HepG2 (cell line): Measurements from ENCODE around the gene ZNF343. TPM values are rescaled to one million over a fixed set of nuclear protein-coding genes. Genes with fewer than 3 reads are reported as not detected.
A peak's percentile ranks its signal among the peaks of the same experiment; 100 is the strongest.

Experiments used
- ATAC-seq: fragments of 200-7000 bp; cut with Tn5 transposase; 3 replicates; pipeline ENCODE4 v1.9.1; 2020; ENCODE audit warnings: mild to moderate bottlenecking, moderate library complexity
- BruUV-seq: library from RNA; stranded (reverse); fragments of 400-500 nt; replicated peaks from 2 replicates; lab custom pipeline; 2021; lab: Mats Ljungman, UMichigan
- CTCF ChIA-PET: fragments of 300-600 bp; formaldehyde crosslinking; extraction: SDS; loops from one replicate; lab custom pipeline; 2021; ENCODE audit warnings: low total read pairs, inconsistent platforms, low intra/inter-chr PET ratio; lab: Yijun Ruan, JAX
- POLR2A ChIA-PET: fragments of 350-600 bp; sonication (Branson Sonifier 250); formaldehyde crosslinking; loops from one replicate; lab custom pipeline; 2020; ENCODE audit warnings: antibody characterized with exemption, inconsistent platforms; lab: Yijun Ruan, JAX
- DNase-seq: peaks from one replicate; pipeline ENCODE4 v3.0.0-alpha.2; 2015; ENCODE audit warnings: low spot score
- FAIRE-seq: peaks from 3 replicates; lab custom pipeline; 2011; peaks lifted over from hg19 to GRCh38; lab: Jason Lieb, UNC
- H2AFZ ChIP-seq: one replicate; pipeline ENCODE4 v1.6.1; 2011; ENCODE audit warnings: low read length, inconsistent platforms
- H3K27ac ChIP-seq: fragments of 300-600 bp; 3 replicates; pipeline ENCODE4 v1.8.0; 2011; ENCODE audit warnings: mixed run types, mild to moderate bottlenecking, mixed read lengths, low read length, inconsistent platforms; ENCODE audit not compliant: insufficient read depth; ENCODE audit errors: extremely low read length
- H3K27me3 ChIP-seq, 2 experiments: fragments of 200-600 bp in 1 of 2; 2 replicates in 1 of 2; 3 replicates in 1 of 2; pipeline versions ENCODE4 v1.6.0 to v1.8.0; 2011; ENCODE audit warnings: low read length in 2 of 2, mild to moderate bottlenecking in 2 of 2, moderate library complexity in 2 of 2, inconsistent platforms in 1 of 2; ENCODE audit not compliant: insufficient read depth in 2 of 2, control insufficient read depth in 1 of 2
- H3K36me3 ChIP-seq, 2 experiments: fragments of 200-600 bp in 1 of 2; replicated peaks in 1 of 2; 2 replicates in 1 of 2; 3 replicates in 1 of 2; pipeline versions ENCODE4 v1.5.1 to v1.8.0; 2011; ENCODE audit warnings: low read length in 2 of 2, inconsistent platforms in 1 of 2; ENCODE audit not compliant: insufficient read depth in 2 of 2, control insufficient read depth in 1 of 2
- H3K4me1 ChIP-seq: 2 replicates; pipeline ENCODE4 v1.5.1; 2012; ENCODE audit warnings: low read length, inconsistent platforms; ENCODE audit not compliant: insufficient read depth
- H3K4me2 ChIP-seq: 2 replicates; pipeline ENCODE4 v1.6.0; 2011; ENCODE audit warnings: low read depth, low read length, inconsistent platforms
- H3K4me3 ChIP-seq, 3 experiments: fragments of 200-600 bp in 1 of 3; sonication (generic), shearing (Covaris generic) in 1 of 3; replicated peaks in 1 of 3; 2 replicates each; pipeline ENCODE4 v1.5.1; 2011 to 2016; ENCODE audit warnings: low read length in 3 of 3, inconsistent platforms in 2 of 3, low read depth in 2 of 3, mild to moderate bottlenecking in 2 of 3, control low read depth in 1 of 3, mixed read lengths in 1 of 3; ENCODE audit not compliant: insufficient read depth in 1 of 3
- H3K79me2 ChIP-seq: one replicate; pipeline ENCODE4 v1.6.1; 2011; ENCODE audit warnings: low read length, inconsistent platforms; ENCODE audit not compliant: insufficient read depth
- H3K9ac ChIP-seq: 2 replicates; pipeline ENCODE4 v1.6.0; 2011; ENCODE audit warnings: mild to moderate bottlenecking, low read depth, low read length, inconsistent platforms; ENCODE audit not compliant: insufficient read depth
- H3K9me3 ChIP-seq: 2 replicates; pipeline ENCODE4 v1.5.1; 2012; ENCODE audit warnings: mild to moderate bottlenecking, low read length
- H4K20me1 ChIP-seq: 2 replicates; pipeline ENCODE4 v1.6.0; 2011; ENCODE audit warnings: inconsistent platforms, mild to moderate bottlenecking, low read length, moderate library complexity; ENCODE audit not compliant: insufficient read depth
- ELF3 ChIP-seq: IDR thresholded peaks from 2 replicates; pipeline ENCODE4 v1.6.1; 2016; ENCODE audit warnings: missing genetic modification reagents, missing compliant biosample characterization
- IRF2 ChIP-seq: IDR thresholded peaks from 2 replicates; pipeline ENCODE4 v1.6.1; 2018; ENCODE audit warnings: missing genetic modification reagents, missing compliant biosample characterization
- ISX ChIP-seq: sonication (generic); formaldehyde crosslinking; conservative IDR thresholded peaks from 2 replicates; pipeline ENCODE4 v1.5.0; 2020; ENCODE audit warnings: missing genetic modification reagents
- NFRKB ChIP-seq: fragments of 450-650 bp; IDR thresholded peaks from 2 replicates; pipeline ENCODE4 v1.6.1; 2017
- POLR2AphosphoS5 ChIP-seq: IDR thresholded peaks from 2 replicates; pipeline ENCODE4 v1.6.1; 2012; ENCODE audit warnings: low read depth, low read length
- RARA ChIP-seq: IDR thresholded peaks from 2 replicates; pipeline ENCODE4 v1.6.1; 2016; ENCODE audit warnings: missing genetic modification reagents, missing compliant biosample characterization
- RNF219 ChIP-seq: sonication (generic); formaldehyde crosslinking; IDR thresholded peaks from 2 replicates; pipeline ENCODE4 v1.5.0; 2020; ENCODE audit warnings: mild to moderate bottlenecking, missing genetic modification reagents
- SMARCE1 ChIP-seq: fragments of 450-650 bp; IDR thresholded peaks from 2 replicates; pipeline ENCODE4 v1.6.1; 2017; ENCODE audit warnings: borderline replicate concordance
- YY1 ChIP-seq: IDR thresholded peaks from 2 replicates; pipeline ENCODE4 v1.6.1; 2011; ENCODE audit warnings: low read length, low read depth, moderate library complexity, mild to moderate bottlenecking; ENCODE audit not compliant: insufficient read depth, insufficient replicate concordance
- ZBTB34 ChIP-seq: sonication (generic); formaldehyde crosslinking; IDR thresholded peaks from 2 replicates; pipeline ENCODE4 v1.8.0; 2022; ENCODE audit warnings: mild to moderate bottlenecking, missing genetic modification reagents
- ZNF331 ChIP-seq: sonication (generic); formaldehyde crosslinking; IDR thresholded peaks from 2 replicates; pipeline ENCODE4 v1.4.0; 2020; ENCODE audit warnings: missing genetic modification reagents
- ZNF550 ChIP-seq: sonication (generic); formaldehyde crosslinking; IDR thresholded peaks from 2 replicates; pipeline ENCODE4 v1.4.0; 2020; ENCODE audit warnings: mild to moderate bottlenecking, missing genetic modification reagents, borderline replicate concordance
- ZNF776 ChIP-seq: sonication (generic); formaldehyde crosslinking; IDR thresholded peaks from 2 replicates; pipeline ENCODE4 v1.4.0; 2020; ENCODE audit warnings: mild to moderate bottlenecking, missing genetic modification reagents
- WGBS: methylation state at CpG from one replicate; pipeline ENCODE4 v1.1.6; 2017; ENCODE audit warnings: low lambda C conversion rate; 5-methylcytosine and 5-hydroxymethylcytosine counted together
- in situ Hi-C: cut with HindIII; loops from 2 replicates; pipeline ENCODE4 v1.10.0; 2017; ENCODE audit warnings: low pct_unique_long_range_greater_than_20kb; ENCODE audit not compliant: extremely low pct_ligation_motif_present
- intact Hi-C: fragments of 100-400 bp; cut with micrococcal nuclease; formaldehyde crosslinking; loops from one replicate; pipeline ENCODE4 v1.10.0; 2022; ENCODE audit not compliant: unreplicated experiment
- polyA plus RNA-seq, 8 experiments: library from polyadenylated mRNA; depleted of rRNA in 3 of 8; stranded (reverse) in 7 of 8; unstranded in 1 of 8; fragments of >200 nt; fragmentation: Illumina TruSeq in 4 of 8; extraction: Trizol in 4 of 8; gene quantifications; 2 replicates each; pipeline versions ENCODE4 v1.2.1 to v1.2.3, GENCODE V29; 2011 to 2016; ENCODE audit warnings: low read depth in 4 of 8, missing spikeins in 1 of 8, mixed read lengths in 1 of 8; ENCODE audit not compliant: insufficient read depth in 1 of 8
- total RNA-seq, 5 experiments: library from RNA; depleted of rRNA; stranded (reverse); fragments of >200 nt; fragmentation: Illumina TruSeq; extraction: Trizol; gene quantifications; 2 replicates each; pipeline ENCODE4 v1.2.3, GENCODE V29; 2016; ENCODE audit warnings: low read depth in 1 of 5
- TF ChIP-seq, protein P1 (sequence below): sonication (generic); formaldehyde crosslinking; IDR thresholded peaks from 2 replicates; pipeline ENCODE4 v1.8.0; 2023; ENCODE audit warnings: mild to moderate bottlenecking, missing genetic modification reagents

The ZNF343 gene
- total and polyA plus RNA-seq, 2 of the 13 experiments (the other 11 are each of a cell fraction or from before 2014, with no cell fraction given): 16.4 to 22.1 TPM

- Histone ChIP-seq H3K9ac (no peak overlapping the region), H3K9me3 (no peaks in the 10 kb centered on the region), H3K4me3 (no peak overlapping the region), H3K36me3 (no peaks in the 10 kb centered on the region), H3K27me3 (peaks cover 0 to 23% of the 10 kb centered on the region in 2 experiments; a peak in 2 of 5 replicates), H2AFZ (no peak overlapping the region), H4K20me1 (no peaks in the 10 kb centered on the region), H3K4me1 (peaks cover 26% of the 10 kb centered on the region), H3K4me2 (peak overlapping the region; percentile 53), H3K79me2 (no peaks in the 10 kb centered on the region), H3K27ac (no peak overlapping the region)
- ATAC-seq: no peak
- in situ Hi-C loops (no loop called here), intact Hi-C loops (no loop called here)
- CTCF ChIA-PET: no interaction called here
- peak; percentile 45 for DNase-seq
- peak; percentile 48 for FAIRE-seq
- POLR2A ChIA-PET: interaction anchor here (1.0 to 4.4 kb wide), 6 partner anchors 9 to 131 kb away, joined by 3 to 19 read pairs (median 8); partner anchors contain the start of genes NOP56, SNRPB and ZNF343
- 6% methylated on average over 10 of the region's 10 CpGs for WGBS
- no TSS peak for BruUV-seq
- TF ChIP-seq POLR2AphosphoS5 (no peak), IRF2 (CRISPR knock-in tag) (peak; percentile 40; the same call in 1 of the 2 replicates), ZNF550 (CRISPR knock-in tag) (0 out of 2 replicates have a peak, but pooled peaks have one; percentile 39), ELF3 (peak; percentile 36; the same call in 1 of the 2 replicates), ZNF776 (CRISPR knock-in tag) (no peak), SMARCE1 (no peak), YY1 (peak; percentile 41), NFRKB (no peak), RNF219 (CRISPR knock-in tag) (no peak), ZBTB34 (no peak), ZNF331 (peak; percentile 25; the same call in 1 of the 2 replicates), RARA (CRISPR knock-in tag) (0 out of 2 replicates have a peak, but pooled peaks have one; percentile 11), ISX (CRISPR knock-in tag) (no peak)
- TF ChIP-seq, protein P1, sequence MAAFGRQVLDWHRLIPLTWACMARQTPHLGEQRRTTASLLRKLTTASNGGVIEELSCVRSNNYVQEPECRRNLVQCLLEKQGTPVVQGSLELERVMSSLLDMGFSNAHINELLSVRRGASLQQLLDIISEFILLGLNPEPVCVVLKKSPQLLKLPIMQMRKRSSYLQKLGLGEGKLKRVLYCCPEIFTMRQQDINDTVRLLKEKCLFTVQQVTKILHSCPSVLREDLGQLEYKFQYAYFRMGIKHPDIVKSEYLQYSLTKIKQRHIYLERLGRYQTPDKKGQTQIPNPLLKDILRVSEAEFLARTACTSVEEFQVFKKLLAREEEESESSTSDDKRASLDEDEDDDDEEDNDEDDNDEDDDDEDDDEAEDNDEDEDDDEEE (CRISPR knock-in tag): no peak
Measured at GRCh38 chr20:2521369-2522305, 12.9 kb upstream of the ZNF343 start.
